ENCODE measurements around the gene PLPP1.

DNA sequence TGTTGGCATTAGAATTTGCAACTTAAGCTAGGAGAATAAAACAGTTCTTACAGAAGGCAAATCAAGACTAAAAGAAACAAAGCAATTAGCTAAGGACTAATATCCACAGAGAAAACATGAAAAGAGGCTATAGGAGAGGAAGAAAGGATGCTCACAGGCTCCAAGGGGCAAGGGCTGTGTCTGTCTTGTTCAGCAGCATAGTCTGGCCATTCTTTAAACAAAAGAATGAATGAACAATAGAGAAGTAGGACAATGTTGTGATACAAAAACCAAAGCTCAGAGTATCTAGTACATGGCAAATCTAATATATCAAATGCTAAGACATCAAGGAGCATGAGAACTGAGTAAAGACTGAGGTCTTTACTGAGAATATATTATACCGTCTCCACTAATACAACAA, 39.5 kb downstream of the PLPP1 start:
- TF ChIP-seq, protein P1, sequence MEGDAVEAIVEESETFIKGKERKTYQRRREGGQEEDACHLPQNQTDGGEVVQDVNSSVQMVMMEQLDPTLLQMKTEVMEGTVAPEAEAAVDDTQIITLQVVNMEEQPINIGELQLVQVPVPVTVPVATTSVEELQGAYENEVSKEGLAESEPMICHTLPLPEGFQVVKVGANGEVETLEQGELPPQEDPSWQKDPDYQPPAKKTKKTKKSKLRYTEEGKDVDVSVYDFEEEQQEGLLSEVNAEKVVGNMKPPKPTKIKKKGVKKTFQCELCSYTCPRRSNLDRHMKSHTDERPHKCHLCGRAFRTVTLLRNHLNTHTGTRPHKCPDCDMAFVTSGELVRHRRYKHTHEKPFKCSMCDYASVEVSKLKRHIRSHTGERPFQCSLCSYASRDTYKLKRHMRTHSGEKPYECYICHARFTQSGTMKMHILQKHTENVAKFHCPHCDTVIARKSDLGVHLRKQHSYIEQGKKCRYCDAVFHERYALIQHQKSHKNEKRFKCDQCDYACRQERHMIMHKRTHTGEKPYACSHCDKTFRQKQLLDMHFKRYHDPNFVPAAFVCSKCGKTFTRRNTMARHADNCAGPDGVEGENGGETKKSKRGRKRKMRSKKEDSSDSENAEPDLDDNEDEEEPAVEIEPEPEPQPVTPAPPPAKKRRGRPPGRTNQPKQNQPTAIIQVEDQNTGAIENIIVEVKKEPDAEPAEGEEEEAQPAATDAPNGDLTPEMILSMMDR (IDR thresholded peaks at IDR 0.05; ENCODE audit: insufficient read depth, low read length) = no peak
- no peak for TF ChIP-seq POLR2AphosphoS5 (IDR thresholded peaks at IDR 0.05; ENCODE audit: low read depth)
- no peak for TF ChIP-seq GABPA (IDR thresholded peaks at IDR 0.05; ENCODE audit: low read depth)
